GM04504 (cell line): ENCODE data around the gene MMP11.

Source experiments
- DNase-seq: peaks from one replicate; pipeline ENCODE4 v3.0.0-alpha.2; 2012; ENCODE audit warnings: low read depth

The MMP11 gene

GRCh38 chr22:23781511-23782183 is 9.0 kb downstream of the MMP11 start:
- peak; percentile 74 for DNase-seq

- DNase-seq: no peak
Measured at GRCh38 chr22:23782252-23782651, 9.6 kb downstream of the MMP11 start.

GRCh38 chr22:23782703-23783102 is 10.1 kb downstream of the MMP11 start:
- DNase-seq: no peak

- no peak for DNase-seq
Measured at GRCh38 chr22:23783265-23784150, 10.9 kb downstream of the MMP11 start.

GRCh38 chr22:23784215-23784732 is 11.6 kb downstream of the MMP11 start:
- DNase-seq: no peak

- DNase-seq: no peak
Measured at GRCh38 chr22:23786261-23786710, 13.6 kb downstream of the MMP11 start.

GRCh38 chr22:23786752-23787599 is 14.3 kb downstream of the MMP11 start, which contains the start of gene SMARCB1:
Gene SMARCB1 (plus strand): TSS chr22:23786966. CDS start chr22:23787170, 204 bp downstream.
- DNase-seq: peak; percentile 84

- DNase-seq: no peak
Measured at GRCh38 chr22:23787600-23787896, 14.9 kb downstream of the MMP11 start.

GRCh38 chr22:23787910-23788309 is 15.3 kb downstream of the MMP11 start:
- DNase-seq: no peak

- DNase-seq: no peak
Measured at GRCh38 chr22:23789121-23789520, 16.5 kb downstream of the MMP11 start.

GRCh38 chr22:23789638-23790037 is 17.0 kb downstream of the MMP11 start:
- no peak for DNase-seq

- DNase-seq: peak; percentile 80
Measured at GRCh38 chr22:23790819-23791737, 18.4 kb downstream of the MMP11 start.

GRCh38 chr22:23791738-23792645 is 19.3 kb downstream of the MMP11 start:
- no peak for DNase-seq

- DNase-seq: no peak
Measured at GRCh38 chr22:23793326-23793725, 20.7 kb downstream of the MMP11 start.

GRCh38 chr22:23796461-23796860 is 23.8 kb downstream of the MMP11 start:
- peak; percentile 73 for DNase-seq

GRCh38 chr22:23800297-23801237 is 27.9 kb downstream of the MMP11 start:
- no peak for DNase-seq

GRCh38 chr22:23801238-23801821 is 28.7 kb downstream of the MMP11 start:
- no peak for DNase-seq

- no peak for DNase-seq
Measured at GRCh38 chr22:23801886-23802377, 29.3 kb downstream of the MMP11 start.
